Measurements from ENCODE around the gene PLXNA4.

Gene PLXNA4

GRCh38 chr7:132158166-132158565 is 418.1 kb downstream of the PLXNA4 start:
- no peaks in the 10 kb centered on the region for H3K36me3 ChIP-seq (replicated peaks)
- peaks cover 2% of the 10 kb centered on the region for H3K27me3 ChIP-seq (replicated peaks)
- no peak overlapping the region for H3K4me3 ChIP-seq (ENCODE audit: low read depth, low read length)
- no peak overlapping the region for H3K27ac ChIP-seq
- in situ Hi-C loops (cut with HindIII; ENCODE audit: low pct_ligation_motif_present, low sequenced_read_pairs) = no loop called here
- no peak for DNase-seq
- TF ChIP-seq CTCF (IDR thresholded peaks at IDR 0.05; ENCODE audit: low read depth, low read length, missing control alignments) = no peak

DNA sequence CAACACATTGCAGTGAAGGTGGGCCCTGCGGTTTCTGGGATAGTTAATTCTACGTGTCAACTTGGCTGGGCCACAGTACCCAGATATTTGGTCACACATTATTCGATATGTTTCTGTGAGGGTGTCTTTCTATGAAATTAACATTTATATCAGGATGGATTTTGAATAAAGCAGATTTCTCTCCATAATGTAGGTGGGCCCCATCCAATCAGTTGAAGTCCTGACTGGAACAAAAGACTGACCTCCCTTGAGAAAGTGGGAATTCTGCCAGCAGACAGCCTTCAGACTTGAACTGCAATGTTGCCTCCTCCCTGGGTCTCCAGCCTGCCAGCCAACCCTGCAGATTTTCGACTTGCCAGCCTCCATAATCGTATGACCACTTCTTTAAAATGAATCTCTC is 420.6 kb downstream of the PLXNA4 start:
- in situ Hi-C loops (cut with HindIII; ENCODE audit: low pct_ligation_motif_present, low sequenced_read_pairs) = no loop called here
- no peak for DNase-seq
- Histone ChIP-seq H3K36me3 (replicated peaks) (no peaks in the 10 kb centered on the region), H3K4me3 (ENCODE audit: low read depth, low read length) (no peak overlapping the region), H3K27me3 (replicated peaks) (peaks cover 2% of the 10 kb centered on the region), H3K27ac (no peak overlapping the region)
- TF ChIP-seq CTCF (IDR thresholded peaks at IDR 0.05; ENCODE audit: low read depth, low read length, missing control alignments) = no peak

- no peak for DNase-seq
- no peak overlapping the region for H3K27ac ChIP-seq
- H3K4me3 ChIP-seq (ENCODE audit: low read depth, low read length) = no peak overlapping the region
- H3K36me3 ChIP-seq (replicated peaks) = no peaks in the 10 kb centered on the region
- no peak for TF ChIP-seq CTCF (IDR thresholded peaks at IDR 0.05; ENCODE audit: low read depth, low read length, missing control alignments)
- H3K27me3 ChIP-seq (replicated peaks) = peaks cover 2% of the 10 kb centered on the region
- in situ Hi-C loops (cut with HindIII; ENCODE audit: low pct_ligation_motif_present, low sequenced_read_pairs) = no loop called here
Measured at GRCh38 chr7:132154695-132155471, 421.4 kb downstream of the PLXNA4 start.

GRCh38 chr7:132154248-132154647 is 422.0 kb downstream of the PLXNA4 start:
- in situ Hi-C loops (cut with HindIII; ENCODE audit: low pct_ligation_motif_present, low sequenced_read_pairs) = no loop called here
- no peak for TF ChIP-seq CTCF (IDR thresholded peaks at IDR 0.05; ENCODE audit: low read depth, low read length, missing control alignments)
- H3K27ac ChIP-seq = no peak overlapping the region

GRCh38 chr7:132152131-132152889 is 424.0 kb downstream of the PLXNA4 start:
- Histone ChIP-seq H3K27ac (no peak overlapping the region), H3K36me3 (replicated peaks) (no peaks in the 10 kb centered on the region), H3K4me3 (ENCODE audit: low read depth, low read length) (no peak overlapping the region), H3K27me3 (replicated peaks) (peaks cover 2% of the 10 kb centered on the region)
- no peak for DNase-seq
- in situ Hi-C loops (cut with HindIII; ENCODE audit: low pct_ligation_motif_present, low sequenced_read_pairs) = no loop called here
- TF ChIP-seq CTCF (IDR thresholded peaks at IDR 0.05; ENCODE audit: low read depth, low read length, missing control alignments) = no peak

More at GRCh38 chr7:132154248-132154647, 422.0 kb downstream of the PLXNA4 start:
- H3K36me3 ChIP-seq (replicated peaks) = no peaks in the 10 kb centered on the region
- H3K27me3 ChIP-seq (replicated peaks) = peaks cover 2% of the 10 kb centered on the region
- no peak overlapping the region for H3K4me3 ChIP-seq (ENCODE audit: low read depth, low read length)
- no peak for DNase-seq

Measured in brain microvascular endothelial cell (primary cell).